Activated T-cell treated with anti-CD3 and anti-CD28 coated beads for 24 hours (primary cell): ENCODE results near the gene SYT13.

Experiments
- DNase-seq: peaks from one replicate; pipeline ENCODE4 v3.0.0-alpha.2; 2020; ENCODE audit warnings: low read depth

The SYT13 gene

GRCh38 chr11:45246241-45246640 is 39.9 kb downstream of the SYT13 start:
- DNase-seq = no peak

GRCh38 chr11:45245218-45246045 is 40.7 kb downstream of the SYT13 start:
- DNase-seq = no peak

- DNase-seq = no peak
Measured at GRCh38 chr11:45243967-45244366, 42.2 kb downstream of the SYT13 start.

GRCh38 chr11:45239733-45240132 is 46.4 kb downstream of the SYT13 start:
- no peak for DNase-seq

GRCh38 chr11:45238724-45239123 is 47.4 kb downstream of the SYT13 start:
- no peak for DNase-seq

GRCh38 chr11:45237711-45238315 is 48.3 kb downstream of the SYT13 start:
- no peak for DNase-seq

- no peak for DNase-seq
Measured at GRCh38 chr11:45234306-45235006, 51.7 kb downstream of the SYT13 start.

- no peak for DNase-seq
Measured at GRCh38 chr11:45233804-45234170, 52.4 kb downstream of the SYT13 start.

- peak; percentile 59 for DNase-seq
Measured at GRCh38 chr11:45233121-45233803, 52.9 kb downstream of the SYT13 start.

GRCh38 chr11:45232341-45233080 is 53.6 kb downstream of the SYT13 start:
- DNase-seq = no peak

- DNase-seq = no peak
Measured at GRCh38 chr11:45229401-45230020, 56.6 kb downstream of the SYT13 start.

GRCh38 chr11:45227836-45228235 is 58.3 kb downstream of the SYT13 start:
- no peak for DNase-seq

- DNase-seq = no peak
Measured at GRCh38 chr11:45226901-45227300, 59.2 kb downstream of the SYT13 start.

GRCh38 chr11:45225961-45226871 is 59.9 kb downstream of the SYT13 start:
- no peak for DNase-seq

GRCh38 chr11:45225277-45225676 is 60.9 kb downstream of the SYT13 start:
- no peak for DNase-seq

GRCh38 chr11:45224766-45225165 is 61.4 kb downstream of the SYT13 start:
- no peak for DNase-seq

- DNase-seq = no peak
Measured at GRCh38 chr11:45223496-45223895, 62.6 kb downstream of the SYT13 start.

GRCh38 chr11:45219411-45219810 is 66.7 kb downstream of the SYT13 start:
- no peak for DNase-seq

GRCh38 chr11:45218705-45219104 is 67.4 kb downstream of the SYT13 start:
- no peak for DNase-seq

GRCh38 chr11:45217991-45218390 is 68.2 kb downstream of the SYT13 start:
- no peak for DNase-seq
